Caki2 (cell line): Measurements from ENCODE around the gene BTN2A1. TPM values are rescaled to one million over a fixed set of nuclear protein-coding genes. Genes with fewer than 3 reads are reported as not detected.
"Not testable (repeated sequence)": the region's sequence is repeated elsewhere in the genome, so short reads cannot be mapped to it uniquely, and the experiment has no call there.

Source experiments
- DNase-seq: peaks from one replicate; pipeline ENCODE4 v3.0.0-alpha.2; 2015; ENCODE audit warnings: low read depth
- in situ Hi-C: cut with HindIII; loops from 2 replicates; pipeline ENCODE4 v1.10.0; 2016; ENCODE audit warnings: low sequenced_read_pairs, low pct_unique_long_range_greater_than_20kb, mixed read lengths
- total RNA-seq: library from RNA; depleted of rRNA; stranded (reverse); fragments of >200 nt; shearing (Covaris generic); gene quantifications from 2 replicates; pipeline ENCODE4 v1.2.3, GENCODE V29; 2014; ENCODE audit warnings: low replicate concordance

The BTN2A1 gene
- total RNA-seq, 1 experiment from 2014 or later: 14.1 TPM

DNA sequence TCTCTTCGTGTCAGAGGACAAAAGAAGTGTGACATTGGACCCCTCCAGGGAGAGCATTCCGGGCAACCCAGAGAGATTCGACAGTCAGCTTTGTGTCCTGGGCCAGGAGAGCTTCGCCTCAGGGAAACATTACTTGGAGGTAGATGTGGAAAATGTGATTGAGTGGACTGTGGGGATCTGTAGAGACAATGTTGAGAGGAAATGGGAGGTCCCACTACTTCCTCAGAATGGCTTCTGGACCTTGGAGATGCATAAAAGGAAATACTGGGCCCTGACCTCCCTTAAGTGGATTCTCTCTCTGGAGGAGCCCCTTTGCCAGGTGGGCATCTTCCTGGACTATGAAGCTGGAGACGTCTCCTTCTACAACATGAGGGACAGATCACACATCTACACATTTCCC is 27.0 kb upstream of the BTN2A1 start:
- DNase-seq: no peak
- in situ Hi-C loops: no loop called here

DNA sequence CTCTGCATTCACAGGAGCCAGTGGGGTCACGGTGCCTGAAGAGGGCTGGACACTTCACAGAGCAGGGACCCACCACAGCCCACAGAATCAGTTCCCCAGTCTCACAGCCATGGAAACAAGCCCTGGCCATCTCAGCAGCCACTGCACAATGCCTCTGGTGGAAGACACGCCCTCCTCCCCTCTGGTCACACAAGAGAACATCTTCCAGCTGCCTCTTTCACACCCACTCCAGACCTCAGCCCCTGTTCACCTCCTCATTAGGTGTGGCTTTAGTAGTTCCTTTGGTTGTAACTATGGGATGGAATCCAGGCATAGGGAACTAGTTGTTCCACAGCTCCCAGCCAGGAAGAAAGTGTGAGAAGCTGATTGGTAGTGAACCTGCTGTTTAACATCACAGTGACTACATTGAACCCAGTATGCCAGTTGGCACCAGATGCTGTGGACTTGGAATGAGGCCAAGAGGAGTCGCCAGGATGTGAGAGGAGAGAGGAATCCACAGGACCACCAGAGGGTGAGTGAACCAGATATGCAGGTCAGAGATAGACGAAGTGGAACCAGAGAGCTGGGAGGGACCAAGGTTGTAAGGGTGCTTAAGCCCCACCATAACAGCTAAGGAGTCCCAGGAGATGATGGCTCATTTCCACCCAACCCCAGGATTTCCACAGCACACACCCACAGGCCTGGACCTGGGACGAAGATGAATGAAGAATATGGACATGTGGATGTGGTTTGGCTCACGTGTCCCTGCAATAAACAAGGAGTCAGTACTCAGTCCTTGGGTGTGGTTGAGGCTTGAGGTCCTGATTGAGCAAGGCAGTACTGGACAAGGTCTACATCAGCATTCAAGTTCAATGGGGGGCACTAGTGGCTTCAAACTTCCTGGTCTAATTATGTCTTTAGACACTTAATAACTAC is 26.2 kb upstream of the BTN2A1 start:
- in situ Hi-C loops: no loop called here

DNA sequence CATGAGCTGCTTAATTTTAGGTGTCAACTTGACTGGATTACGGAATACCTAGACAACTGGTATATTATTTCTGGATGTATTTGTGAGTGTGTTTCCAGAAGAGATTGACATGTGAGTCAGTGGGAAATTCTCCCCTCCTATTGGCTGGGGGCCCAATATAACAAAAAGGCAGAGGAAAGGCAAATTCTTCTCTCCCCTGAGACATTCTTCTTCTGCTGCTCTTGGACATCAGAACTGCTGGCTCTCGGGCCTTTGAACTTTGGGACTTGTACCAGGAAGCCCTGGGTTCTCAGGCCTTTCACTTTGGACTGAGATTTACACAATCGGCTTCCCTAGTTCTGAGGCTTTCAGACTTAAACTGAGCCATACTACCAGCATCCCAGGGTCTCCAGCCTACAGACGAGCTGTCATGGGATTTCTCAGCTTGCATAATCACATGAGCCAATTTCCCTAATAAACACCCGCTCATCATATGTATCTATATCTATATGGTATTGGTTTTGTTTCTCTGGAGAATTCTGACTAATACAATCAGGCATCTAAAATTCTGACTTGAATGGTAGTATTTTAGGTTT is 25.0 kb upstream of the BTN2A1 start:
- in situ Hi-C loops: no loop called here
- no peak for DNase-seq

More for the DNA sequence above, 26.2 kb upstream of the BTN2A1 start:
- no peak for DNase-seq

DNA sequence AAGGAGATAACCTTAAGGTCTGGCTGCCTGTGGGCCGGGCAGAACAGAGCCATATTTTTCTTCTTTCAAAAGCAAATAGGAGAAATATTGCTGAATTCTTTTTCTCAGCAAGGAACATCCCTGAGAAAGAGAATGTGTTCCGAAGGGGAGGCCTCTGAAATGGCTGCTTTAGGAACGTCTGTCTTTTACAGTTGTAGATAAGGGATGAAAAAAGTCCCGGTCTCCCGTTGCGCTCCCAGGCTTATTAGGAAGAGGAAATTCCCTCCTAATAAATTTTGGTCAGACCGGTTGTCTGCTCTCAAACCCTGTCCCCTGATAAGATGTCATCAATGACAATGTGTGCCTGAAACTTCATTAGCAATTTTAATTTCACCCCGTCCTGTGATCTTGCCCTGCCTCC is 24.1 kb upstream of the BTN2A1 start:
- in situ Hi-C loops, DNase-seq: not testable (repeated sequence)

DNA sequence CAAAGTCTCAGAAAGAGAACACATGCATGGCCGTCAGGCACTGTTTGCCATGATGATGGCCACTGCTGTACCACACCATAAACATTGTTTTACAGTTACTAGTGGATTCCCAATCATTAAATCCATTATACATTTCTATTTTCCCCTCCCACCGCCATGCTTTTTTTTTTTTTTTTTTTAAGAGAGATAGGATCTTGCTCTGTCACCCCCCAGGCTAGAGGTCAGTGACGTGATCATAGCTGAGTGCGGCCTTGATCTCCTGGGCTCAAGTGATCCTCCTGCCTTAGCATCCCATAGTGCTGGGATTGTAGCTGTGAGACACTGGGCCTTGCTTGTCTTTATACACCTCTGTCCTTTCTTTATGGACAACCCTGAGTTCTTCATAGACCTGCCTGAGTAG is 21.7 kb upstream of the BTN2A1 start:
- in situ Hi-C loops: no loop called here
- no peak for DNase-seq

DNA sequence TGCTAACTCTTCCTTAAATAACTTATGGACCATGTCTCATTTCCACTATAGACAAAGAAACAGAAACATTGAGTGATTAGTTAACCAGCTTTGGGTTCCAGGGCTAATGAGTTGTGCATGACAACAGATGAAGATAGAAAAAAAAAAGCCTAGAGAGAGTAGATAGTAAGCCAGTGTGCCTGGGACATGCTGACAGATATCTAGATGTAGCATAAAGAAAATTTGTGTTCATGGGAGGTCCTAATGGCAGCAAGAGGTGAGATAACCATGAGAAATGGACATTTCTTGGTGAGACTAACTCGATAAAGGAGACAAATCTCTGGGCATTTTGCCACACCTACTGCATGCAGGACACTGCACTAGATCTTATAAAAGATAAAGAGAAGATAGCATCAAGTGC is 20.2 kb upstream of the BTN2A1 start:
- in situ Hi-C loops: no loop called here
- no peak for DNase-seq

DNA sequence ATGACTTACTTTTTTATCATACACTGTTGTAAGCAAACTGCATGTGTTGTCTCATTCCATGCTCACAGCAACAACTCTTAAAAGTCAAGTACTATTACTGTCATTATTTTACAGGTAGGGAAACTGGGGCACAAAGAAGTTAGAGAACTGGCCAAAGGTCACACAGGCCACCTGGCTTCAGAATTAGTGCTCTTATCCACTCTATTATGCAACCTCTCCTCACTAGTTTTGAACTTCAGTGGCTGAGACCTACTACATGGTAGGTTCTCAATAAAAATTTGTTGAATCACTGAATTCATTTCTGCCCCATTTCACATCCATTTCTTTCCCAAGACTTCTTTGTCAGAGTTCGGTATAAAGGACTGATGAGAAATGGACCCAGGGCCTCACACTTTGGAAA is 19.8 kb upstream of the BTN2A1 start:
- DNase-seq: no peak
- in situ Hi-C loops: no loop called here

DNA sequence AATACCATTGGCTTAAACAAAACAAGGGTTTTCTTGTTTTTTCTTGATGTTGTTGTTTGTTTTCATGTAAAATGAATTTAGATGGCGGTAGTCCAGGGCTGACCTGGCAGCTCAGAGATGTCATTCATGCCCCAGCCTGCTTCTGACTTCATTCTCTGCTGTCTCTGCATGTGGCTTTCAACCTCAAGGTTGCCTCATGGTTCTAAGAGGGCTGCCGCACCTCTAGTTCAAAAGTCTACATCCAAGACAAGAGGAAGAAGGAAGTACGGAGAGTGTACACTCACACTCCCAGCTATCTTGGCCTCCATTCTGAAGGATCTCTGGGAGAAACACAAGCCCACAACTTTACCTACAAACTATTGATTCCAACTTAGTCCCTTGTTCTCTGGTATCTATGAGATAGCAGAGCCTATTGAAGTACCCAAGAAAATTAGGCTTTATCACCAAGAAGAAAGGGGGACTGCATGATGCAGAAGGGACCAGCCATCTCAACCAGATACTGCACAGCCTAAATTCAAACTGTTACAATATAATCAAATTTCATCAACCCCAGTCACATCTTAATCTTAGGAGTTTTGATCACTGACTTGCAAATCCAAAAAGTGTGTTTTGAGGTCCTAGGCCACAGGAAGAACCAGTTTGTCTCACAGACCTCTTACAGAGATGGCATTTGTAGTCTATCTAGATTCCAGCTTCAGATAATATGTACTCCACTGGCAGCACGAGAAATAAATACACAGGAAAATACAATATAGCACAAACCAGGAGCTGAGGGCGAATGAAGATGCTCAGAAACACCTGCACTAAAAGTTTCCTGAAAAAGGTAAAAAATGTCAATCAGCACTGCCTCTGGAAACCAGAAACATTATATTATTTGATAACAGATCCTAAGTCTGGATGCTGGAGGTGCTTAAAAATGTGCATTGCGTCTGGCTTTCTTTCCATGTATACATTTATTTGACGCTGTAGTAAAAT is 18.3 kb upstream of the BTN2A1 start:
- in situ Hi-C loops: no loop called here
- no peak for DNase-seq

DNA sequence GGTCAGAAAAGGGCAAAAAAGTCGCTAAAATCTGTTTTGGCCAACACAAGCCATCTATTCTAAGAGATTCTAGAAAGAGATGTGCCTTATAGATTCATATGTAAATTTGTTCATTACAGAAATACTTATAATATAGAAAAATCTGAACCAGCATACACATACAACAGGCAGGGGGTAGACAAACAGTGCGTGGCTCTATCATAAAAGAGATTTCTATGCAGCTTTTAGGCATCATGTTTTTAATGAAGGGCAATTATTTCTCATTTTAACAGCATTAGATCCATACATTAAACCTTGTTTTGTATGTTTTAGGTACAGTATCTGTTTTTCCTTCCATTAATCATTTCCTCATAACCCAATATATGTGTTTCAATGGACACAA is 16.8 kb upstream of the BTN2A1 start:
- in situ Hi-C loops: no loop called here
- DNase-seq: no peak

DNA sequence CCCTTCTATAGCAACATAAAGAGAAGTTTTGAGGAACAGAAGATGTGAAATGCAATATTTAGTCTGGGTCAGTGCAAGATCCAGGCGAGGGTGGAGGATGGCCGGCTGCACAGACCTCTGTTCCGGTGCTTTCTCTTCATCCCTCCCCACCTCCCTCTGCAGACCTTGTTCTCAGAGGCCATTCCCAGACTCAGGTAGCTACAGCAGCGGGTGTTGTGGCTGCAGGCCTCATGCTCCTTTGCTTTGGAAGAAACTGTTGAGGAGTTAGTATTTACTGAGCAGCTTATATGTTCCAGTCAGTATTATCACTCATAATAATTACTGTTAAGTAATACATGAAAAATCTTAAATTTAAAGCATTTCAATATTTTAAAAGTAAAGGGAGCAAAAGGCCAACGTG is 15.8 kb upstream of the BTN2A1 start:
- in situ Hi-C loops: no loop called here
- no peak for DNase-seq

DNA sequence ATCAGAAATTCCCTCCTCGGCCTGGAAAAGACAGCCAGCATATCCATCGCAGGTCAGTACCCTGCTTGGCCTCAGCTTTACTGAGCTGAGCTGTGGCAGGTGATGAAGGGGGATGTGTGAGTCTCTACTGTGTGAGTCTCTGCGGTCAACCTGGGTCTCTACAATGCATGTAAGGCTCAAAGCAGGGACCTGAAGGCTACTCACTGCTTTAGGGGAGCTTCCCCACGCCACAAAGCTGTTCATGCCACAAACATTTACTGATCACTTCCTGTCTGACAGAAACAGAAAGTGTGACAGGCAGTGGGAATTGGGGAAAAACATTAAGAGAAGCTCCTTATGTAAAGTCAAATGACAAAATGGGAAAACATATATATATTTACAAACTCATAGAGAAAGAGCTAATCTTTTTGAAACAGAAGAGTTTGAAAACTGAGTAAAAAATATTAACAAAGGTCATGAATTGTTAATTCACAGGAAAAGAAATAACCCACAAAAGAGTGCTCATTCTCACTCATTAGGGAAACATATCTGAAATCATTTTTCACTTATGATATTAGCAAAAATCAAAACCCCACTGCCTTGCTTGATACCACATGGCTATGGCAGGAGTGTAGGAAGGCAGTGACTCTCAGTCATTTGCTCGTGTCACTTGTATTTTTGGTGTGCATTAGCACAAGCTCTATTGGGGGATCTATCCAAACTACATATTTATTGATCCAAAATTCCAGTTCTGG is 11.7 kb upstream of the BTN2A1 start:
- no peak for DNase-seq
- in situ Hi-C loops: no loop called here

DNA sequence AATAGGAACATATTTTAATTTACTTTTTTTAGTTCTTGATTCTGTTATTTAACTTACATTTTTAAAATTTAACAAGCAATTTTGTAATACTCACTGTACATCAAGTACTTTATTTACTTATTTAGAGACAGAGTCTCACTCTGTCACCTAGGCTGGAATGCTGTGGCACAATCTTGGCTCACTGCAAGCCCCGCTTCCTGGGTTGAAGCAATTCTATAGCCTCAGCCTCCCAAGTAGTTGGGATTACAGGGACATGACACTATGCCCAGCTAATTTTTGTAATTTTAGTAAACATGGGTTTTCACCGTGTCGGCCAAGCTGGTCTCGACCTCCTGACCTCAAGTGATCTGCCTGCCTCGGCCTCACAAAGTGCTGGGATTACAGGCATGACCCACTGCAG is 10.5 kb upstream of the BTN2A1 start:
- DNase-seq: no peak
- in situ Hi-C loops: no loop called here

DNA sequence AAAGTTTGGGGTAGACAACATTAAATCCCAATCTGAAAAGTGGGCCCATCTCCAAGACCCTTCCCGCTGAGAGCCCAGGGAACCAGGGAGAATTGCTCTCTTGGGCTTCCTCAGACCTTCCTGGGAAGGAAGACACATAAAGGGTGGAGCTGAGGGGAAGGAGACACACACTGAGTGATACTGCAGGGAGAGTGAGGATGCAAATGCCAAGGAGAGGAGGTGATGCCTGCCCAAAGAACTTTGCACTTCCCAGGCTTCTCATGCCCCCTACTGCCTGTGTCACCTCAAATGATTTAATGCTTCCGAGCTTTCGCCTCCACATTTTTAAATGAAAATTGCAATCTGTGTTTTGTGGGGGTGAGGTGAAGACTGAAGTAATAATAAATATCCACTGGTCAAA is 7.5 kb upstream of the BTN2A1 start:
- no peak for DNase-seq
- in situ Hi-C loops: no loop called here

DNA sequence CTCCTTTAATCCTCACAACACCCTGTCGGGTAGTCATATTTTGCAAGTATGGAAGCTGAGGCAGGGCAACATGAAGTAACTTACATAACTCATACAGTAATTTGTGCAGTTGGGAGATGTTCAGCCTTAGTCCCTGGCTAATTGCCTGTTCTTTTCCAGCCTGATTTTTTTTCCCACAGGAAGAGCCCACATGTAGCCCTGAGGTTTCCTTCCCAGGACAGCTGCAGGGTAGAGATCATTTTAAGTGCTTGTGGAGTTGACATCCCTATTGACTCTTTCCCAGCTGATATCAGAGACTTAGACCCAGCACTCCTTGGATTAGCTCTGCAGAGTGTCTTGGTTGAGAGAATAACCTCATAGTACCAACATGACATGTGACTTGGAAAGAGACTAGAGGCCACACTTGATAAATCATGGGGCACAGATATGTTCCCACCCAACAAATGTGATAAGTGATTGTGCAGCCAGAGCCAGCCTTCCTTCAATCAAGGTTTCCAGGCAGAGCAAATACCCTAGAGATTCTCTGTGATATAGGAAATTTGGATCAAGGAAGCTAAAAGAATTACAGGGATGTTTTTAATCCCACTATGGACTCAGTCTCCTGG is 5.0 kb upstream of the BTN2A1 start:
- in situ Hi-C loops: no loop called here
- no peak for DNase-seq

DNA sequence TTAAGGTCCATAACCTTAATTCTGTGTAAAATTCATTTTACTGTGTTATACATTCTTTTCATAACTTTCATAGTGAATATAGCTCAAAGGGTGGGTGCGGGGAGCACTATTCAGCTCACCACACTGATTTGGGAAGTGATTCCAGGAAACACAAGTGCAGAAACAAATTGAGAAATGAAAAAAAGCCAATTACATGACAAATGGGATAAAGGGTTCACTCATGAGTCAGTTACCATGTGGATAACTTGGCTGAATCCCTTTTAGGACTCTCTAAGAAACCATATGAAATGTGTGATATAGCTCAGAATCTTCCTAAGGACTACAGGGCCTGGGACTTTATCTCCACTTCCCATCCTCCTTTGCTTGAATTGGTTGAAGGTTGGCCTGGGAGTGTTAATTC is 3.1 kb upstream of the BTN2A1 start:
- in situ Hi-C loops: no loop called here
- DNase-seq: no peak

DNA sequence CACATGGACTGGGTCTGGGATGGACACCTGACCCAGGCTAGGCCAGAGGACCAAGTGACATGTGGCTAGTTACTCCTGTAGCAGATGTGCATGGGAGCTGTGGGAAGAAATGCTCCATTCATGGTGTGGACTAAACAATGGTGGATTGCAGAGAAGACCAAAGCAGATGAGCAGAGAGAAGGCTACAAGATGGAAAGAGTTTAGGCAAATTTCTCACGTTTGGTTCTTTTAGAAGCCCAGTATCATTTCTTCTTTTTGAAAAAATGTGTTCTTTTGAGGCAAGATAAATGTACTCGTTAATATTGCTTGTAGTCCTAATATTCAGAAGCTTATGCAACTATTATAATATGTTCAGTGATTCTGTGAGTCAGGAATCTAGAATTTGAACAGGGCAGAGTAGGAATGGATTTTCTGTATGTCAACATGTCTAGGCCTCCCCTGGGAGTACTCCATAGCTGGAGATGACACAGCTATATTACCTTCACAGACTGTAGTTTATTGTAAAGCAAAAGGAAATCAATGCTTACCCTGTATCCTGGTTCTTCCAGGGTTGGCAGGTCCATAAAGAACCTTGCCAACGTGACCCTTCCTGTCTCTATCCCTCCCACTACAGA is 2.3 kb upstream of the BTN2A1 start:
- in situ Hi-C loops: no loop called here
- no peak for DNase-seq

DNA sequence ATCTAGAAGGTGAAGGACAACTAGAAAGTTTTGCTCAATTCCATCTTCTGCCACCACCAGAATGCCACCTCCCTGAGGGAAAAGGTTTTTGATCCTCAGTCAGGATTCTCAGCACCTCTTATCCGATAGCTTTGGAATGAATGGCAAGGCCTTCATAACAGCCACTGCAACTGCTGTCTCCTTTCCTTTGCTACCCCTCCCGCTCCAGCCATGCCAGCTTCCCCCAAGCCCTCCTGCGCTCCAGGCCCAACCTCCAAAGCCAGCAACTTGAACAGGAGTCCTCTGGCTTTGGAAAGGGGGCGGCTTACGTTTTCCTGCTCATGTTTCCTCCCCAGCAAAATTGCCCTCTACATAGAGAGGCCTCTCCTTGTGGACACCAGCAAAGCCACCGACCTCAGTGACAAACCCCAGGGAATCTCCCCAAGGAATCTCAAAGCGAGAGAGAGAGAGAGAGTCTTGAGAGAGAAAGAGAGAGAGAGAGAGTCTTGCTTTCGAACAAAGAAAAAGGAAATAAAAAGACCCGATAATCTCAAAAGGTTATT is 420 bp upstream of the BTN2A1 start:
- DNase-seq: no peak
- in situ Hi-C loops: no loop called here
